ENCODE results near the gene RTCA. TPM values are rescaled to one million over a fixed set of nuclear protein-coding genes. Genes with fewer than 3 reads are reported as not detected.

Gene RTCA
- total RNA-seq, 2 experiments from 2014 or later = 62.1 to 67.1 TPM

GRCh38 chr1:100234432-100234831 is 31.6 kb upstream of the RTCA start:
- ChIA-PET POLR2A (no interaction called here), CTCF (no interaction called here)
- no peak for TF ChIP-seq CTCF (IDR thresholded peaks at IDR 0.05)
- peaks cover 9% of the 10 kb centered on the region for H3K4me1 Mint-ChIP-seq (ENCODE audit: low read depth)
- ATAC-seq (ENCODE audit: poor library complexity) (no peak), DNase-seq (no peak)
- no peaks in the 10 kb centered on the region for H3K27me3 ChIP-seq (ENCODE audit: control insufficient read depth in 1 of 2, insufficient read depth in 2 of 2, low read length in 2 of 2)
- peaks cover 67% of the 10 kb centered on the region for H3K36me3 ChIP-seq (ENCODE audit: insufficient read depth, low read length)
- no peak overlapping the region for H3K27ac ChIP-seq (ENCODE audit: low read depth in 1 of 2, low read length in 2 of 2)
- H3K9me3 ChIP-seq (ENCODE audit: control insufficient read depth in 1 of 2, insufficient read depth in 1 of 2, low read length in 2 of 2) = no peaks in the 10 kb centered on the region
- no peak overlapping the region for H3K4me3 ChIP-seq (ENCODE audit: low read length)
- no peak overlapping the region for H3K27ac Mint-ChIP-seq
- H3K9me3 Mint-ChIP-seq = no peaks in the 10 kb centered on the region
- H3K27me3 Mint-ChIP-seq = no peaks in the 10 kb centered on the region
- H3K4me3 Mint-ChIP-seq = no peak overlapping the region
- peaks cover 89% of the 10 kb centered on the region for H3K36me3 Mint-ChIP-seq (ENCODE audit: low read depth)
- H3K4me1 ChIP-seq (ENCODE audit: insufficient read depth, low read length) = no peaks in the 10 kb centered on the region
- intact Hi-C loops (cut with DNase I, micrococcal nuclease) = no loop called here

DNA sequence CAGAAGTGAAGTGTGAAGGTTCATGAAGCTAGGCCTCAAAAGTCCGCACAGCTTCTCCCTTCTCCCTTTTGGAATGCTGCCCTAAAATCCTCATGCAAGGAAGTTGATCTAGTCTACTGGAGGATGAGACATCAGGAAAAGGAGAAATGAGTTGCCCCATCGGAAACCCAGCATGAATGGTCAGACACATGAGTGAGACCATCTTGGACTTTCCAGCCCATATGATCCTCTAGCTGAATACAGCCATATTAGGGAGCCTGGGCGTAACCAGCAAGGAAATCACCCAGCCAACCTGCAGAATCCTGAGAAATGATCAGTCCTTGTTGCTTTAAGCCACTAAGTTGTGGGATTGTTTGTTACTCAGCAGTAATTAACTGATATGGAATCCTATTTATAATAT is 28.9 kb upstream of the RTCA start:
- Histone ChIP-seq H3K36me3 (ENCODE audit: insufficient read depth, low read length) (peaks cover 62% of the 10 kb centered on the region), H3K4me1 (ENCODE audit: insufficient read depth, low read length) (no peaks in the 10 kb centered on the region), H3K9me3 (ENCODE audit: control insufficient read depth in 1 of 2, insufficient read depth in 1 of 2, low read length in 2 of 2) (no peaks in the 10 kb centered on the region), H3K27ac (ENCODE audit: low read depth in 1 of 2, low read length in 2 of 2) (no peak overlapping the region), H3K27me3 (ENCODE audit: control insufficient read depth in 1 of 2, insufficient read depth in 2 of 2, low read length in 2 of 2) (no peaks in the 10 kb centered on the region), H3K4me3 (ENCODE audit: low read length) (no peak overlapping the region)
- no peak for DNase-seq
- no peak for ATAC-seq (ENCODE audit: poor library complexity)
- H3K9me3 Mint-ChIP-seq = no peaks in the 10 kb centered on the region
- H3K27ac Mint-ChIP-seq = no peak overlapping the region
- no peak overlapping the region for H3K4me3 Mint-ChIP-seq
- CTCF ChIA-PET = interaction anchor here (0.6 kb wide), 1 partner anchor 111 kb away, joined by 3 read pairs; no protein-coding TSS in a partner anchor
- no peaks in the 10 kb centered on the region for H3K27me3 Mint-ChIP-seq
- peaks cover 74% of the 10 kb centered on the region for H3K36me3 Mint-ChIP-seq (ENCODE audit: low read depth)
- peaks cover 12% of the 10 kb centered on the region for H3K4me1 Mint-ChIP-seq (ENCODE audit: low read depth)
- POLR2A ChIA-PET = no interaction called here
- no peak for TF ChIP-seq CTCF (IDR thresholded peaks at IDR 0.05)
- intact Hi-C loops (cut with DNase I, micrococcal nuclease) = no loop called here

GRCh38 chr1:100239961-100240360 is 26.1 kb upstream of the RTCA start:
- H3K9me3 Mint-ChIP-seq = no peaks in the 10 kb centered on the region
- peaks cover 51% of the 10 kb centered on the region for H3K36me3 Mint-ChIP-seq (ENCODE audit: low read depth)
- no peaks in the 10 kb centered on the region for H3K27me3 ChIP-seq (ENCODE audit: control insufficient read depth in 1 of 2, insufficient read depth in 2 of 2, low read length in 2 of 2)
- TF ChIP-seq CTCF (IDR thresholded peaks at IDR 0.05) = no peak
- H3K27ac ChIP-seq (ENCODE audit: low read depth in 1 of 2, low read length in 2 of 2) = no peak overlapping the region
- POLR2A ChIA-PET = no interaction called here
- CTCF ChIA-PET = no interaction called here
- intact Hi-C loops (cut with DNase I, micrococcal nuclease) = no loop called here
- H3K36me3 ChIP-seq (ENCODE audit: insufficient read depth, low read length) = peaks cover 44% of the 10 kb centered on the region
- H3K27me3 Mint-ChIP-seq = no peaks in the 10 kb centered on the region
- H3K4me3 Mint-ChIP-seq = no peak overlapping the region
- no peak for ATAC-seq (ENCODE audit: poor library complexity)
- H3K4me3 ChIP-seq (ENCODE audit: low read length) = no peak overlapping the region
- H3K4me1 ChIP-seq (ENCODE audit: insufficient read depth, low read length) = peaks cover 2% of the 10 kb centered on the region
- H3K9me3 ChIP-seq (ENCODE audit: control insufficient read depth in 1 of 2, insufficient read depth in 1 of 2, low read length in 2 of 2) = no peaks in the 10 kb centered on the region
- H3K27ac Mint-ChIP-seq = no peak overlapping the region
- DNase-seq = no peak
- peaks cover 28% of the 10 kb centered on the region for H3K4me1 Mint-ChIP-seq (ENCODE audit: low read depth)

All from CD4-positive, alpha-beta T cell (primary cell).